ENCODE results near the gene LAMC2. TPM values are rescaled to one million over a fixed set of nuclear protein-coding genes. Genes with fewer than 3 reads are reported as not detected.

Gene LAMC2
- total RNA-seq, 1 donor from 2014 or later: 24.9 TPM

DNA sequence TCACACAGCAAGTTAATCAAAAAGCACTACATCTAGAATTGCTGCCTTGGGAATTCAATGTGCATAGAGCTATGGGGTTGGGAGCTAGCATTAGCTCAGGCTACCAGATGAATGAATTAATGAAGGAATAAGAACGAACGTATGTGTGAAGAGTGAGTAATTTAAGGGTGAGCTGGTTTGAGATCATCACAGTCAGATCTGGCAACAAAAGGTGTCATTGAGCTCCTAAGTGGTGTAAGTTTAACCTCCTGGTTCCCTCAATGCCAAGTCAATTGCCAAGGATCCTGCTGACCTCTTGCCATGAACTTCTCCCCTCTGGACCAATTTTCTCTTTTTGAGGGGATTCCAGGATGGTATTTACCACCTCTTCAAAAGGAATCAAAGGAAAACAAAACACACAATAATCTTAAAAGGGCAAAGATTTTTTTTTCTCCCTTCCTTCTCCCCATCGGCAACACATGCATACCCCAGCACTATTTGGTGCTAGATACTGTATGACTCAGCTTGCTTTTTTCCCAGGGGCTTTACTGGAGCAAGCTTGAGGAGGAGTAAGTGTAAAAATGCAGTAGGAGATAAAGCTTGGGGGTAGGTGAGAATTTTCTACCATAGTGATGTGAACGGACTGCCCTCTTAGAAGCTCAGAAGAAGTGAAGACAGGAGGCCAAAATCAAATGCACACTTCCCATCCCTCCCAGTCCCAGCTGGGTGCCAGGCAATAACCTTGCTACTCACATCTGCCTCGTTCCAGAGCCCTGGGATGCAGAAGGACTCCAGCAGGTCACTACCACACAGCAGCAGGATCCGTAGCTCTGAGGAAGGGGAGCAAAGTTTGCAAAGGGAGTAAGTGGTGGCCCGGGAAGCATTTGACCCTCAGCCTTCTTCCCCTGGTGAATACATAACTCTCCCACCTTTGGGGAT, 92.0 kb downstream of the LAMC2 start:
- DNase-seq (no peak), ATAC-seq (no peak)
- no peaks in the 10 kb centered on the region for H3K9me3 ChIP-seq
- intact Hi-C loops (cut with DNase I): no loop called here
- H3K27me3 ChIP-seq (ENCODE audit: low read depth): no peaks in the 10 kb centered on the region
- TF ChIP-seq, protein P1, sequence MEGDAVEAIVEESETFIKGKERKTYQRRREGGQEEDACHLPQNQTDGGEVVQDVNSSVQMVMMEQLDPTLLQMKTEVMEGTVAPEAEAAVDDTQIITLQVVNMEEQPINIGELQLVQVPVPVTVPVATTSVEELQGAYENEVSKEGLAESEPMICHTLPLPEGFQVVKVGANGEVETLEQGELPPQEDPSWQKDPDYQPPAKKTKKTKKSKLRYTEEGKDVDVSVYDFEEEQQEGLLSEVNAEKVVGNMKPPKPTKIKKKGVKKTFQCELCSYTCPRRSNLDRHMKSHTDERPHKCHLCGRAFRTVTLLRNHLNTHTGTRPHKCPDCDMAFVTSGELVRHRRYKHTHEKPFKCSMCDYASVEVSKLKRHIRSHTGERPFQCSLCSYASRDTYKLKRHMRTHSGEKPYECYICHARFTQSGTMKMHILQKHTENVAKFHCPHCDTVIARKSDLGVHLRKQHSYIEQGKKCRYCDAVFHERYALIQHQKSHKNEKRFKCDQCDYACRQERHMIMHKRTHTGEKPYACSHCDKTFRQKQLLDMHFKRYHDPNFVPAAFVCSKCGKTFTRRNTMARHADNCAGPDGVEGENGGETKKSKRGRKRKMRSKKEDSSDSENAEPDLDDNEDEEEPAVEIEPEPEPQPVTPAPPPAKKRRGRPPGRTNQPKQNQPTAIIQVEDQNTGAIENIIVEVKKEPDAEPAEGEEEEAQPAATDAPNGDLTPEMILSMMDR (IDR thresholded peaks at IDR 0.05): no peak
- peaks cover 42% of the 10 kb centered on the region for H3K4me1 ChIP-seq
- peak overlapping the region; percentile 74 for H3K27ac ChIP-seq
- H3K36me3 ChIP-seq: no peaks in the 10 kb centered on the region
- no peak overlapping the region for H3K4me3 ChIP-seq

DNA sequence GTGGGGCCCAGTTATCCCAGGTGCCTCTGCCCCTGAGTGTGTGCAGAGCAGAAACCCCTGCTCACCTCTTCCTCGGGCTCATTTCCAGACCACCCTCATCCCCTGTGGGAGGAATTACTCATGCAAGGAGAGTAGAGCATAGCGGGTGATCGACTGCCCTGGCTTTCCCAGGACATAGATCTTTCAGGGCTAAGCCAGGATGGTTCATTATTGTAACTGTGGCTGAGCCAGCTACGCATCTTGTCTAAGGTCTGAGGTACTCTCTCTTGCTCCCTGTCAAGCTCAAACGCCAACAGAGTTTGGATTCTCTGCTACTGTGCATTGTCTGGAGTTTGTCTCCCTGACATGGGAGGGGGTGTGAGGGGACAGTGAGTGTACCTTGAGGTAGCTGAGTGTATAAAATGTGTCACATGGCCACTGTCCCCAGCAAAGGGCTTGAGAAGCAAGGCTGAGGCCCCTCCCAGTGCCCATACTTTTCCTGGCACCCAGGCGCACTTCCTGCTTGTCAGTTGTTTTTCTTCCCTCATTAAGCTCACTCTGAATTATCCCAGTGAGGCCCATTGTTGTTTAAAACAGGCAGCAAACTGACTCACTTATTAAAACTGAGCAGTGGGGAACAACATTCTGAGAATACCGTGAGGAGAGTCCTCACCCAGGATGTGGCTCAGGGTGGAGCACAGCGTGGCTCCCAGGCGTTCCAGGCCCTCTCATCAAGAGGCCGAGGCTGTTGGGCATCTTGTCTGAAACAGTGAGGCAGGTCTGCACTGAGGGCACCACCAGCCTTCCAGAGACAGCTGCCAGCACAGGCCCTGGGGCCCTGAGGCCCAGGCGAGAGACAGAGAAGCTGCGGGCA, 92.9 kb downstream of the LAMC2 start:
- intact Hi-C loops (cut with DNase I): no loop called here
- peak overlapping the region; percentile 74 for H3K27ac ChIP-seq
- no peak for DNase-seq
- no peaks in the 10 kb centered on the region for H3K27me3 ChIP-seq (ENCODE audit: low read depth)
- H3K9me3 ChIP-seq: no peaks in the 10 kb centered on the region
- peaks cover 44% of the 10 kb centered on the region for H3K4me1 ChIP-seq
- TF ChIP-seq, protein P1 (IDR thresholded peaks at IDR 0.05): no peak
- no peak for ATAC-seq
- no peaks in the 10 kb centered on the region for H3K36me3 ChIP-seq
- H3K4me3 ChIP-seq: no peak overlapping the region

DNA sequence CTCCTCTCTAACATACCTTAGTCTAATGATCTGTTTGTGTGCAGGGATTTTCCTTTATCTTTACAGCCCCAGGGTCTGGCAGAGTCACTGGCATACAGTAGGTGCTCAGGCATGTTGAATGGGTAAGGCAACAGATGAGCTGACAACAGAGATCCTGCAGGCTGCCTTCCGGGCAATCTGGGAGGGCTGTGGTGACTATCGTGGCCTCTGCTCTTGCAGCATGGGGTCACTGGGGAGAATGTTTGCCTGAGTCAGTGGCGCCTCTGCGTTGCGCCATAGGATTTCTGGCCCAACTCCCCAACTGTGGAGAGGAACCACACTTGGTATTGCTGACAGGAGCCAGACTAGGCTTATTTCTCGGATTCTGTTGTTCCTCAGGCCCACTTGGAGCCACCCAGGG, 93.8 kb downstream of the LAMC2 start:
- TF ChIP-seq, protein P1 (IDR thresholded peaks at IDR 0.05): no peak
- Histone ChIP-seq H3K4me3 (no peak overlapping the region), H3K36me3 (no peaks in the 10 kb centered on the region), H3K9me3 (no peaks in the 10 kb centered on the region), H3K27ac (peak overlapping the region; percentile 74), H3K4me1 (peaks cover 44% of the 10 kb centered on the region), H3K27me3 (ENCODE audit: low read depth) (no peaks in the 10 kb centered on the region)
- ATAC-seq (peak; percentile 56 to 67), DNase-seq (peak; percentile 86)
- intact Hi-C loops (cut with DNase I): no loop called here

DNA sequence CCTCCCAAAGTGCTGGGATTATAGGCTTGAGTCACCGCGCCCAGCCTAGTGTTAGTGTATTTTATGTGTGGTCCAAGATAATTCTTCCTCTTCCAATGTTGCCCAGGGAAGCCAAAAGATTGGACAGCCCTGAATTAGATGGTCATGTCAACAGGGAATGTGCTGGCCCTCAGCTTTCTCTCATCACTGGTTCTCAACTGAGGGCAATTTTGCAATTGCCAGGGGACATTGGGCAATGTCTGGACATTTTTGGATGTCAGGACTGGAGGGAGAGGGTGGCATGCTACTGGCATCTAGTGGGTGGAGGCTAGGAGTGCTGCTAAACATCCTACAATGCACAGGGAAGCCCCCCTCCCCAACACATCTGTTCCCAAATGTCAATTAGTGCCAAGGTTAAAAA, 95.0 kb downstream of the LAMC2 start:
- ATAC-seq: peak; percentile 8 to 16
- no peaks in the 10 kb centered on the region for H3K27me3 ChIP-seq (ENCODE audit: low read depth)
- no peak overlapping the region for H3K4me3 ChIP-seq
- DNase-seq: peak; percentile 56
- peaks cover 44% of the 10 kb centered on the region for H3K4me1 ChIP-seq
- H3K27ac ChIP-seq: peak overlapping the region; percentile 74
- intact Hi-C loops (cut with DNase I): no loop called here
- H3K36me3 ChIP-seq: no peaks in the 10 kb centered on the region
- no peaks in the 10 kb centered on the region for H3K9me3 ChIP-seq
- TF ChIP-seq, protein P1 (IDR thresholded peaks at IDR 0.05): no peak

DNA sequence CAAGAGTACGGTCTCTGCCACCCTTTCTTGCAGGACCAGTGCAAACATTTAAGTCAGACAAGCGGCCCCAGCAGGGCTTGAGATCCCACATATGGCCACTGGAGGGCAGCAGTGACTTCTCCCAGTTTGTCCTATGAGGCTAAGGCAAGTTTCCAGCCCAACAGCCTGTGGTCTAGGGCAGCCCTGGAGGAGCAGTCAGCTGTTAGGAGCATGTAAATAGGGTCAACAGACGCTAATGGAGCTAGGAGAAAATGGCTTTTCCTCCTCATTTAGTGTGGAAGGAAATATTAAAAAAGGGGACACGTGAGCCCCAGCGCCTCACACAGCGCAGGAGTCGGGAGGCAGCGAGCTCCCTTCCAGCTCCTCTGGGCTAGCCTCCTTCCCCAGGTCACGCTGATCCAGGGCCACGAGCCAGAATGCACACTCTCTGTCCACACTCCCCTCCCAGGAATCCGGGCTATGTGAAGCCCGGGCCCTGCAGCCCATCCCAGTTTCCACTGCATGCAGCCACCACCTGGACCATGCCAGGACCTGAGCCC, 95.6 kb downstream of the LAMC2 start:
- H3K27me3 ChIP-seq (ENCODE audit: low read depth): no peaks in the 10 kb centered on the region
- DNase-seq (peak; percentile 88), ATAC-seq (peak; percentile 93)
- peak overlapping the region; percentile 74 for H3K27ac ChIP-seq
- intact Hi-C loops (cut with DNase I): no loop called here
- H3K4me1 ChIP-seq: peaks cover 44% of the 10 kb centered on the region
- TF ChIP-seq, protein P1 (IDR thresholded peaks at IDR 0.05): peak; percentile 95
- no peak overlapping the region for H3K4me3 ChIP-seq
- H3K9me3 ChIP-seq: no peaks in the 10 kb centered on the region
- H3K36me3 ChIP-seq: no peaks in the 10 kb centered on the region
